HEK293 (cell line): ENCODE results near the gene TTLL9.
A peak's percentile ranks its signal among the peaks of the same experiment; 100 is the strongest.

Experiments
- GLIS2 ChIP-seq: fragments of 450-650 bp; formaldehyde crosslinking; IDR thresholded peaks from 2 replicates; pipeline ENCODE4 v1.5.1; 2016; ENCODE audit warnings: missing biosample characterization, missing genetic modification characterization
- HIC1 ChIP-seq: fragments of 450-650 bp; formaldehyde crosslinking; IDR thresholded peaks from 2 replicates; pipeline ENCODE4 v1.5.1; 2016; ENCODE audit warnings: missing biosample characterization, missing genetic modification characterization
- OVOL3 ChIP-seq: fragments of 450-650 bp; formaldehyde crosslinking; IDR thresholded peaks from 2 replicates; pipeline ENCODE4 v1.5.1; 2016; ENCODE audit warnings: missing biosample characterization, missing genetic modification characterization
- PATZ1 ChIP-seq: fragments of 450-650 bp; formaldehyde crosslinking; IDR thresholded peaks from 2 replicates; pipeline ENCODE4 v1.5.1; 2016; ENCODE audit warnings: missing biosample characterization, missing genetic modification characterization
- REST ChIP-seq: fragments of 450-650 bp; formaldehyde crosslinking; IDR thresholded peaks from 2 replicates; pipeline ENCODE4 v1.5.1; 2016; ENCODE audit warnings: missing biosample characterization, missing genetic modification characterization
- SP2 ChIP-seq: fragments of 450-650 bp; formaldehyde crosslinking; IDR thresholded peaks from 2 replicates; pipeline ENCODE4 v1.5.1; 2016; ENCODE audit warnings: missing biosample characterization, missing genetic modification characterization
- SP7 ChIP-seq: fragments of 450-650 bp; formaldehyde crosslinking; IDR thresholded peaks from 2 replicates; pipeline ENCODE4 v1.5.1; 2016; ENCODE audit warnings: missing biosample characterization, missing genetic modification characterization
- ZNF24 ChIP-seq: fragments of 450-650 bp; formaldehyde crosslinking; IDR thresholded peaks from 2 replicates; pipeline ENCODE4 v1.5.1; 2016; ENCODE audit warnings: missing biosample characterization, missing genetic modification characterization
- ZNF26 ChIP-seq: fragments of 450-650 bp; formaldehyde crosslinking; IDR thresholded peaks from 2 replicates; pipeline ENCODE4 v1.5.1; 2016; ENCODE audit warnings: missing biosample characterization, missing genetic modification characterization
- ZNF266 ChIP-seq: fragments of 450-650 bp; formaldehyde crosslinking; IDR thresholded peaks from 2 replicates; pipeline ENCODE4 v1.5.1; 2016; ENCODE audit warnings: missing biosample characterization, missing genetic modification characterization, low read depth
- ZNF302 ChIP-seq: fragments of 450-650 bp; formaldehyde crosslinking; IDR thresholded peaks from 2 replicates; pipeline ENCODE4 v1.5.1; 2016; ENCODE audit warnings: missing biosample characterization, missing genetic modification characterization, low read depth
- ZNF324 ChIP-seq: fragments of 450-650 bp; formaldehyde crosslinking; IDR thresholded peaks from 2 replicates; pipeline ENCODE4 v1.5.1; 2016; ENCODE audit warnings: missing biosample characterization, missing genetic modification characterization
- ZNF366 ChIP-seq: fragments of 450-650 bp; formaldehyde crosslinking; conservative IDR thresholded peaks from 2 replicates; pipeline ENCODE4 v1.5.1; 2016; ENCODE audit warnings: missing biosample characterization, missing genetic modification characterization
- ZNF473 ChIP-seq: fragments of 450-650 bp; formaldehyde crosslinking; IDR thresholded peaks from 2 replicates; pipeline ENCODE4 v1.5.1; 2017; ENCODE audit warnings: missing biosample characterization, missing genetic modification characterization
- ZNF488 ChIP-seq: fragments of 450-650 bp; formaldehyde crosslinking; IDR thresholded peaks from 2 replicates; pipeline ENCODE4 v1.5.1; 2016; ENCODE audit warnings: missing biosample characterization, missing genetic modification characterization
- ZNF530 ChIP-seq: fragments of 450-650 bp; formaldehyde crosslinking; IDR thresholded peaks from 2 replicates; pipeline ENCODE4 v1.5.1; 2016; ENCODE audit warnings: low read depth, missing biosample characterization, missing genetic modification characterization
- ZNF544 ChIP-seq: fragments of 450-650 bp; formaldehyde crosslinking; IDR thresholded peaks from 2 replicates; pipeline ENCODE4 v1.5.0; 2017; ENCODE audit warnings: missing biosample characterization, missing genetic modification characterization
- ZNF558 ChIP-seq: fragments of 450-650 bp; formaldehyde crosslinking; IDR thresholded peaks from 2 replicates; pipeline ENCODE4 v1.5.1; 2016; ENCODE audit warnings: missing biosample characterization, missing genetic modification characterization
- ZNF561 ChIP-seq: fragments of 450-650 bp; IDR thresholded peaks from 2 replicates; pipeline ENCODE4 v1.5.1; 2018; ENCODE audit warnings: missing biosample characterization, missing genetic modification characterization, borderline replicate concordance
- ZNF621 ChIP-seq: fragments of 450-650 bp; formaldehyde crosslinking; IDR thresholded peaks from 2 replicates; pipeline ENCODE4 v1.5.1; 2017; ENCODE audit warnings: missing biosample characterization, missing genetic modification characterization
- ZNF692 ChIP-seq: fragments of 450-650 bp; formaldehyde crosslinking; IDR thresholded peaks from 2 replicates; pipeline ENCODE4 v1.5.1; 2016; ENCODE audit warnings: missing biosample characterization, missing genetic modification characterization
- ZNF76 ChIP-seq: fragments of 450-650 bp; formaldehyde crosslinking; IDR thresholded peaks from 2 replicates; pipeline ENCODE4; 2016; ENCODE audit warnings: low read depth, missing biosample characterization, missing genetic modification characterization, borderline replicate concordance
- ZNF768 ChIP-seq: fragments of 450-650 bp; formaldehyde crosslinking; IDR thresholded peaks from 2 replicates; pipeline ENCODE4 v1.5.1; 2018; ENCODE audit warnings: missing biosample characterization, mild to moderate bottlenecking, missing genetic modification characterization
- ZSCAN30 ChIP-seq: fragments of 450-650 bp; IDR thresholded peaks from 2 replicates; pipeline ENCODE4 v1.5.1; 2018; ENCODE audit warnings: missing biosample characterization, mild to moderate bottlenecking, missing genetic modification characterization, moderate library complexity
- ZSCAN4 ChIP-seq: fragments of 450-650 bp; formaldehyde crosslinking; IDR thresholded peaks from 2 replicates; pipeline ENCODE4 v1.5.1; 2017; ENCODE audit warnings: missing biosample characterization, missing genetic modification characterization

Gene TTLL9

GRCh38 chr20:31835977-31836852 is 34.2 kb upstream of the TTLL9 start (continued):
- TF ChIP-seq ZNF76 (tag by site-specific recombination): no peak
- peak; percentile 82 for TF ChIP-seq SP7 (tag by site-specific recombination)
- TF ChIP-seq HIC1 (tag by site-specific recombination): peak; percentile 95
- TF ChIP-seq ZNF24: peak; percentile 49; the same call in 1 of the 2 replicates
- TF ChIP-seq ZNF473 (tag by site-specific recombination): no peak
- no peak for TF ChIP-seq ZSCAN30
- 0 out of 2 replicates have a peak, but pooled peaks have one; percentile 7 for TF ChIP-seq SP2 (tag by site-specific recombination)
- TF ChIP-seq ZNF561: no peak
- TF ChIP-seq ZNF366 (tag by site-specific recombination): 0 out of 2 replicates have a peak, but pooled peaks have one; percentile 18
- 0 out of 2 replicates have a peak, but pooled peaks have one; percentile 30 for TF ChIP-seq ZNF324 (tag by site-specific recombination)
- TF ChIP-seq ZNF302 (tag by site-specific recombination): no peak
- no peak for TF ChIP-seq ZNF558
- TF ChIP-seq ZNF26 (tag by site-specific recombination): no peak
- TF ChIP-seq REST: 0 out of 2 replicates have a peak, but pooled peaks have one; percentile 25
- peak; percentile 61; the same call in 1 of the 2 replicates for TF ChIP-seq ZNF768 (tag by site-specific recombination)
- no peak for TF ChIP-seq ZSCAN4
- TF ChIP-seq OVOL3 (tag by site-specific recombination): no peak
- TF ChIP-seq ZNF488 (tag by site-specific recombination): no peak
- peak; percentile 76 for TF ChIP-seq ZNF692 (tag by site-specific recombination)
- TF ChIP-seq PATZ1 (tag by site-specific recombination): peak; percentile 78
- peak; percentile 97 for TF ChIP-seq GLIS2 (tag by site-specific recombination)
- no peak for TF ChIP-seq ZNF266 (tag by site-specific recombination)
- TF ChIP-seq ZNF530 (tag by site-specific recombination): no peak
- no peak for TF ChIP-seq ZNF621 (tag by site-specific recombination)
- no peak for TF ChIP-seq ZNF544 (tag by site-specific recombination)
